ENCODE measurements around the gene CHEK2.

GRCh38 chr22:28774378-28774777 lies 32.8 kb upstream of the CHEK2 start:
- TF ChIP-seq POLR2AphosphoS5 (IDR thresholded peaks at IDR 0.05; ENCODE audit: low read depth, low read length): no peak
- TF ChIP-seq POLR2A (IDR thresholded peaks at IDR 0.05; ENCODE audit: low read depth, low read length): no peak

Measured in GM12891 (cell line).